GM23338 (cell line): ENCODE measurements around the gene RAB7B.

Experiments
- CREB1 ChIP-seq: fragments of 250-450 bp; sonication (Bioruptor Pico); IDR thresholded peaks from 2 replicates; pipeline ENCODE4 v1.5.0; 2020; ENCODE audit warnings: low read depth, mild to moderate bottlenecking, moderate library complexity
- EZH2 ChIP-seq: fragments of 200-600 bp; sonication (generic); IDR thresholded peaks from one replicate; pipeline ENCODE4 v1.8.0; 2017; ENCODE audit warnings: antibody characterized with exemption, mild to moderate bottlenecking, low read depth; ENCODE audit not compliant: unreplicated experiment
- EZH2phosphoT487 ChIP-seq: fragments of 200-600 bp; sonication (generic); IDR thresholded peaks from one replicate; pipeline ENCODE4 v1.8.1; 2018; ENCODE audit warnings: antibody characterized with exemption; ENCODE audit not compliant: unreplicated experiment
- JUNB ChIP-seq: IDR thresholded peaks from one replicate; pipeline ENCODE4 v1.6.1; 2016; ENCODE audit warnings: antibody characterized with exemption; ENCODE audit not compliant: unreplicated experiment
- POLR2AphosphoS5 ChIP-seq: IDR thresholded peaks from 2 replicates; pipeline ENCODE4 v1.6.1; 2016; ENCODE audit warnings: antibody characterized with exemption, low read depth
- ZNF331 ChIP-seq: fragments of 250-450 bp; sonication (Bioruptor Pico); IDR thresholded peaks from 2 replicates; pipeline ENCODE4 v1.5.0; 2020; ENCODE audit warnings: low read depth, mild to moderate bottlenecking, moderate library complexity
- TF ChIP-seq, protein P1 (sequence below), 2 experiments: fragments of 200-600 bp in 1 of 2; sonication (generic) in 1 of 2; conservative IDR thresholded peaks; 2 replicates each; pipeline versions ENCODE4 v1.5.1 to v1.6.1; 2016 to 2017; ENCODE audit warnings: antibody characterized with exemption in 2 of 2, low read depth in 2 of 2, mild to moderate bottlenecking in 2 of 2, moderate library complexity in 1 of 2
- TF ChIP-seq, protein P2 (sequence below): IDR thresholded peaks from one replicate; pipeline ENCODE4 v1.6.1; 2018; ENCODE audit warnings: antibody characterized with exemption; ENCODE audit not compliant: unreplicated experiment

DNA sequence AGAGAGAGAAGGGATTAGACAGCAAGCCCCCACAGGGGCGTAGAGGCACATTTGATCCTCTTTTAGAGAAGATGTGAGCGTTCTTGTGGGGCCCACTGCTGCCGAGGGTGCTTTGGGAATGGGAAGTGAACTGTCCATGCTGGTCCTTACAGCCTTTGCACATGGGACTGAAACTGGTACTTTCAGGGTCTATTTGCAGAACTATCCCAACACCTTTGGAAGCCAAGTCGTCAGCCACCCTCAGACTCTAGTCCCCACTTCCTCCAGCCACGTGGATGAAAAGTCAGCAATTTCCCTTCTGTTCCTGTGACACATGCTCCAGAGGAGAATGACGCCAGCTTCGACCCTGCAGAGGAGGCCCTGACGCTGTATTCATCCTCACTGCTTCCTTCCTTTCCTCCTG lies 2.6 kb upstream of the RAB7B start:
- TF ChIP-seq, protein P1, sequence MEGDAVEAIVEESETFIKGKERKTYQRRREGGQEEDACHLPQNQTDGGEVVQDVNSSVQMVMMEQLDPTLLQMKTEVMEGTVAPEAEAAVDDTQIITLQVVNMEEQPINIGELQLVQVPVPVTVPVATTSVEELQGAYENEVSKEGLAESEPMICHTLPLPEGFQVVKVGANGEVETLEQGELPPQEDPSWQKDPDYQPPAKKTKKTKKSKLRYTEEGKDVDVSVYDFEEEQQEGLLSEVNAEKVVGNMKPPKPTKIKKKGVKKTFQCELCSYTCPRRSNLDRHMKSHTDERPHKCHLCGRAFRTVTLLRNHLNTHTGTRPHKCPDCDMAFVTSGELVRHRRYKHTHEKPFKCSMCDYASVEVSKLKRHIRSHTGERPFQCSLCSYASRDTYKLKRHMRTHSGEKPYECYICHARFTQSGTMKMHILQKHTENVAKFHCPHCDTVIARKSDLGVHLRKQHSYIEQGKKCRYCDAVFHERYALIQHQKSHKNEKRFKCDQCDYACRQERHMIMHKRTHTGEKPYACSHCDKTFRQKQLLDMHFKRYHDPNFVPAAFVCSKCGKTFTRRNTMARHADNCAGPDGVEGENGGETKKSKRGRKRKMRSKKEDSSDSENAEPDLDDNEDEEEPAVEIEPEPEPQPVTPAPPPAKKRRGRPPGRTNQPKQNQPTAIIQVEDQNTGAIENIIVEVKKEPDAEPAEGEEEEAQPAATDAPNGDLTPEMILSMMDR (conservative IDR thresholded peaks at IDR 0.05; ENCODE audit: low read depth in 2 of 2) = no peak
- no peak for TF ChIP-seq EZH2
- TF ChIP-seq CREB1 (CRISPR knock-in tag) = no peak
- no peak for TF ChIP-seq EZH2phosphoT487
- TF ChIP-seq, protein P2, sequence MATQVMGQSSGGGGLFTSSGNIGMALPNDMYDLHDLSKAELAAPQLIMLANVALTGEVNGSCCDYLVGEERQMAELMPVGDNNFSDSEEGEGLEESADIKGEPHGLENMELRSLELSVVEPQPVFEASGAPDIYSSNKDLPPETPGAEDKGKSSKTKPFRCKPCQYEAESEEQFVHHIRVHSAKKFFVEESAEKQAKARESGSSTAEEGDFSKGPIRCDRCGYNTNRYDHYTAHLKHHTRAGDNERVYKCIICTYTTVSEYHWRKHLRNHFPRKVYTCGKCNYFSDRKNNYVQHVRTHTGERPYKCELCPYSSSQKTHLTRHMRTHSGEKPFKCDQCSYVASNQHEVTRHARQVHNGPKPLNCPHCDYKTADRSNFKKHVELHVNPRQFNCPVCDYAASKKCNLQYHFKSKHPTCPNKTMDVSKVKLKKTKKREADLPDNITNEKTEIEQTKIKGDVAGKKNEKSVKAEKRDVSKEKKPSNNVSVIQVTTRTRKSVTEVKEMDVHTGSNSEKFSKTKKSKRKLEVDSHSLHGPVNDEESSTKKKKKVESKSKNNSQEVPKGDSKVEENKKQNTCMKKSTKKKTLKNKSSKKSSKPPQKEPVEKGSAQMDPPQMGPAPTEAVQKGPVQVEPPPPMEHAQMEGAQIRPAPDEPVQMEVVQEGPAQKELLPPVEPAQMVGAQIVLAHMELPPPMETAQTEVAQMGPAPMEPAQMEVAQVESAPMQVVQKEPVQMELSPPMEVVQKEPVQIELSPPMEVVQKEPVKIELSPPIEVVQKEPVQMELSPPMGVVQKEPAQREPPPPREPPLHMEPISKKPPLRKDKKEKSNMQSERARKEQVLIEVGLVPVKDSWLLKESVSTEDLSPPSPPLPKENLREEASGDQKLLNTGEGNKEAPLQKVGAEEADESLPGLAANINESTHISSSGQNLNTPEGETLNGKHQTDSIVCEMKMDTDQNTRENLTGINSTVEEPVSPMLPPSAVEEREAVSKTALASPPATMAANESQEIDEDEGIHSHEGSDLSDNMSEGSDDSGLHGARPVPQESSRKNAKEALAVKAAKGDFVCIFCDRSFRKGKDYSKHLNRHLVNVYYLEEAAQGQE = no peak
- no peak for TF ChIP-seq ZNF331 (CRISPR knock-in tag)
- no peak for TF ChIP-seq POLR2AphosphoS5
- TF ChIP-seq JUNB = no peak
